Peyer's patch (tissue), 4 donors: ENCODE data around the gene VSIR. TPM values are rescaled to one million over a fixed set of nuclear protein-coding genes. Genes with fewer than 3 reads are reported as not detected.

ENCODE experiments used
- DNase-seq, 3 donors: peaks; one replicate each; pipeline ENCODE4 v3.0.0-alpha.2; 2017 to 2019
- H3K27ac ChIP-seq, 4 donors: fragments of 200-600 bp; sonication (generic); one replicate each; pipeline ENCODE4 v1.5.1; 2016 to 2019
- H3K27me3 ChIP-seq, 2 donors: fragments of 200-600 bp; sonication (generic); one replicate each; pipeline ENCODE4 v1.5.1; 2019
- H3K36me3 ChIP-seq, 3 donors: fragments of 200-600 bp; sonication (generic); one replicate each; pipeline ENCODE4 v1.5.1; 2016 to 2019
- H3K4me1 ChIP-seq, 4 donors: fragments of 200-600 bp; sonication (generic); one replicate each; pipeline ENCODE4 v1.5.1; 2016 to 2019
- H3K4me3 ChIP-seq, 4 donors: fragments of 200-600 bp; sonication (generic); 1 replicate in 3 of 4; 2 replicates in 1 of 4; pipeline ENCODE4 v1.5.1; 2016 to 2019; ENCODE audit warnings: mild to moderate bottlenecking in 1 of 4
- H3K9me3 ChIP-seq, 4 donors: fragments of 200-600 bp; sonication (generic); one replicate each; pipeline ENCODE4 v1.5.1; 2016 to 2019; ENCODE audit warnings: mild to moderate bottlenecking in 1 of 4
- CTCF ChIP-seq, 6 experiments: fragments of 450-650 bp in 4 of 6; fragments of 200-600 bp in 2 of 6; sonication (generic) in 1 of 6; IDR thresholded peaks; one replicate each; pipeline ENCODE4 v1.5.1; 2017 to 2019; ENCODE audit warnings: antibody characterized with exemption in 6 of 6, mild to moderate bottlenecking in 3 of 6, moderate library complexity in 1 of 6
- POLR2A ChIP-seq, 2 donors: fragments of 450-650 bp; IDR thresholded peaks; one replicate each; pipeline ENCODE4 v1.5.1; 2017; ENCODE audit warnings: antibody characterized with exemption in 2 of 2, mild to moderate bottlenecking in 2 of 2, moderate library complexity in 2 of 2
- total RNA-seq, 4 donors: library from RNA; depleted of rRNA; stranded (reverse); fragments of >200 nt; gene quantifications; one replicate each; pipeline ENCODE4 v1.1.0, GENCODE V29; 2016

Gene VSIR
- total RNA-seq, 4 donors from 2014 or later: 38.0 to 169 (median 127) TPM

- H3K27me3 ChIP-seq: no peaks in the 10 kb centered on the region
- H3K9me3 ChIP-seq: no peaks in the 10 kb centered on the region
- no peak for TF ChIP-seq CTCF (IDR thresholded peaks at IDR 0.05)
- TF ChIP-seq POLR2A (IDR thresholded peaks at IDR 0.05): no peak
- no peaks in the 10 kb centered on the region for H3K36me3 ChIP-seq
- peaks cover 0 to 14% (median 7%) of the 10 kb centered on the region in 4 donors for H3K4me1 ChIP-seq
- H3K27ac ChIP-seq: peak within 1 kb of the TSS in 2 of 4 donors; percentile 7 to 55
- no peak for DNase-seq
- no peak within 1 kb of the TSS for H3K4me3 ChIP-seq
Measured at GRCh38 chr10:71719464-71720201, 53.7 kb downstream of the VSIR start, which contains the start of gene C10orf105. TSS of gene C10orf105 (minus strand) at chr10:71719778. CDS start at chr10:71716337, 3,441 bp downstream.

- Histone ChIP-seq H3K4me3 (no peak overlapping the region), H3K27ac (peak overlapping the region in 1 of 4 donors; percentile 55), H3K36me3 (no peaks in the 10 kb centered on the region), H3K4me1 (peaks cover 3 to 20% (median 13%) of the 10 kb centered on the region in 4 donors), H3K27me3 (no peaks in the 10 kb centered on the region), H3K9me3 (no peaks in the 10 kb centered on the region)
- DNase-seq: no peak
- TF ChIP-seq POLR2A (IDR thresholded peaks at IDR 0.05): no peak
- TF ChIP-seq CTCF (IDR thresholded peaks at IDR 0.05): no peak
Measured at GRCh38 chr10:71719042-71719441, 54.3 kb downstream of the VSIR start.

GRCh38 chr10:71718165-71718698, 55.1 kb downstream of the VSIR start:
- Histone ChIP-seq H3K4me1 (peaks cover 5 to 28% (median 20%) of the 10 kb centered on the region in 4 donors), H3K27ac (peak overlapping the region in 2 of 4 donors; percentile 7 to 20), H3K36me3 (no peaks in the 10 kb centered on the region), H3K9me3 (no peaks in the 10 kb centered on the region), H3K27me3 (no peaks in the 10 kb centered on the region), H3K4me3 (no peak overlapping the region)
- TF ChIP-seq CTCF (IDR thresholded peaks at IDR 0.05) (no peak), POLR2A (IDR thresholded peaks at IDR 0.05) (no peak)
- DNase-seq: no peak

- Histone ChIP-seq H3K27me3 (no peaks in the 10 kb centered on the region), H3K4me3 (no peak overlapping the region), H3K9me3 (no peaks in the 10 kb centered on the region), H3K27ac (peak overlapping the region in 1 of 4 donors; percentile 26), H3K4me1 (peaks cover 5 to 32% (median 27%) of the 10 kb centered on the region in 4 donors), H3K36me3 (no peaks in the 10 kb centered on the region)
- no peak for TF ChIP-seq POLR2A (IDR thresholded peaks at IDR 0.05)
- no peak for TF ChIP-seq CTCF (IDR thresholded peaks at IDR 0.05)
- no peak for DNase-seq
Measured at GRCh38 chr10:71717551-71717951, 55.8 kb downstream of the VSIR start.

GRCh38 chr10:71717056-71717455, 56.3 kb downstream of the VSIR start:
- Histone ChIP-seq H3K27ac (peak overlapping the region in 1 of 4 donors; percentile 26), H3K4me1 (peaks cover 5 to 33% (median 29%) of the 10 kb centered on the region in 4 donors), H3K27me3 (no peaks in the 10 kb centered on the region), H3K9me3 (no peaks in the 10 kb centered on the region), H3K36me3 (no peaks in the 10 kb centered on the region), H3K4me3 (no peak overlapping the region)
- DNase-seq: no peak
- TF ChIP-seq POLR2A (IDR thresholded peaks at IDR 0.05) (no peak), CTCF (IDR thresholded peaks at IDR 0.05) (no peak)
